Measurements from ENCODE around the gene FIG4. TPM values are rescaled to one million over a fixed set of nuclear protein-coding genes. Genes with fewer than 3 reads are reported as not detected.

The FIG4 gene
- total RNA-seq, 1 experiment from 2014 or later, result 23.1 TPM

DNA sequence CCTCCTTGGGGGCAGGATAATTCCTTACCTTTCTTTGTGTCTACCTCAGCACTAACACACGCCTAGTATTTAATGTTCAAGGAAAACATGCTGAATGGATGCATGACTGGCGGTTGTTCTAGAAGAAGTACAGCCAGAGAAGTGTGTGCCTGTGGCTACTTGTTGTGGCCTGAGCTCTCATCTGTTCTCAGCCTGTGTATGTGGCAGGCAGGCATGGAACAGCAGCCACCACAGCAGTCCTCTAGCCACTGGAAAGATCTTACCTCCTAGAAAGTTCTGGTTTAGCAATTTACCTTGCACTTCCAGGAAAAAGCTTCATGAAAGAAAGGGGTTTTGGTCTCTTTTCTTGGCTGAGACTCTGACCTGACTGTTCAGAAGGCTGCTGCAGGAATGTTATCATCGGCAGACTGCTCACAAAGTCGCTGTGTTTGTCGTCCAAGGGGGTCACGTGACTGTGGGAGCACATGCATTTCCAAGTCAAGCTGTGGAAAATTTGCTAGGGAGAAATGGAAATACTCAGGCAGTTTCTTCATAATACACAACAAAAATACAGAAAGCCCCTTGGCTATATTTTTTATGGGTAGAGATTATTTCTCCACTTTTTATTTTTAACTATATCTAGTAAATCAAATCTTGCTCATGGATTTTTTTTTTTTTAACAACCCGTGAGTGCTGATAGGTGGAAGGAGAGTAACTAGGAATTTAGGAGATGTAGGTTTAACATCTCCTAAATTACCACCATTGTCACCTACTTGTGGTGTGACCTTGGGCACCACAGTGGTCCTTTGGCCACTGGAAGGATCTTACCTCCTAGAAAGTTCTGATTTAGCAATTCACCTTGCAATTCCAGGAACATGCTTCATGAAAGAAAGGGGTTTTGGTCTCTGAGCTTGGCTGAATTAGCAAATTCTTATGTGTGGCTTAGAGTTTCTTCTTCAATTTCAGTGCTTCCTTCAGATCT is 176.2 kb downstream of the FIG4 start:
- Histone ChIP-seq H3K23ac (ENCODE audit: insufficient read length, low read depth, low read length) (no peak overlapping the region), H2AFZ (ENCODE audit: low read length) (peak overlapping the region; percentile 61), H2BK12ac (ENCODE audit: insufficient read length, low read depth, low read length) (no peak overlapping the region), H3K9me3 (ENCODE audit: control insufficient read depth, low read depth, low read length) (peaks cover 3% of the 10 kb centered on the region), H4K8ac (replicated peaks; ENCODE audit: insufficient read length, low read depth, low read length) (no peak overlapping the region), H3K4me2 (ENCODE audit: insufficient read depth, insufficient read length, low read length) (no peak overlapping the region), H2BK20ac (ENCODE audit: low read depth, low read length, poor library complexity, severe bottlenecking) (no peak overlapping the region), H2BK15ac (ENCODE audit: low read depth, low read length) (no peak overlapping the region), H4K91ac (ENCODE audit: insufficient read length, low read depth, low read length) (no peak overlapping the region), H3K23me2 (ENCODE audit: insufficient read length, low read depth, low read length, poor library complexity, severe bottlenecking) (no peaks in the 10 kb centered on the region), H3K79me1 (ENCODE audit: insufficient read depth, low read depth, low read length, poor library complexity, severe bottlenecking) (no peaks in the 10 kb centered on the region), H3K27me3 (ENCODE audit: insufficient read depth, low read length) (no peaks in the 10 kb centered on the region), H2AK5ac (ENCODE audit: insufficient read length, low read length) (no peak overlapping the region), H3K4ac (ENCODE audit: low read depth, low read length) (no peak overlapping the region), H3K56ac (ENCODE audit: insufficient read length, low read depth, low read length) (no peak overlapping the region), H3K27ac (ENCODE audit: insufficient read length, low read depth, low read length) (no peak overlapping the region), H3T11ph (ENCODE audit: low read length) (no peak overlapping the region), H3K18ac (ENCODE audit: insufficient read length, low read depth, low read length) (no peak overlapping the region), H3K4me1 (ENCODE audit: insufficient read depth, low read length) (peaks cover 6% of the 10 kb centered on the region; the same call in 1 of the 2 replicates), H3K9ac (ENCODE audit: extremely low read depth, insufficient read length, low read length) (no peak overlapping the region), H4K20me1 (ENCODE audit: control insufficient read depth, insufficient read depth, insufficient read length) (no peaks in the 10 kb centered on the region), H2BK120ac (ENCODE audit: low read depth, low read length, poor library complexity, severe bottlenecking) (no peak overlapping the region), H3K79me2 (ENCODE audit: insufficient read depth, low read length) (no peaks in the 10 kb centered on the region), H2BK5ac (ENCODE audit: insufficient read length, low read length) (no peak overlapping the region), H3K14ac (ENCODE audit: insufficient read depth, low read length) (no peak overlapping the region), H4K5ac (ENCODE audit: insufficient read length, low read depth, low read length) (peak overlapping the region; percentile 22)
- Mint-ChIP-seq H3K9me3 (peaks cover 3 to 13% of the 10 kb centered on the region in 2 experiments), H3K4me1 (peaks cover 25% of the 10 kb centered on the region in 2 experiments), H3K27ac (peak overlapping the region in 1 of 3 experiments; percentile 25; a peak in 1 of 7 replicates), H3K27me3 (ENCODE audit: low read depth) (no peaks in the 10 kb centered on the region), H3K36me3 (ENCODE audit: insufficient read depth in 1 of 3, low read depth in 3 of 3) (peaks cover 3 to 11% (median 9%) of the 10 kb centered on the region in 3 experiments; a peak in 6 of 7 replicates), H3K4me3 (no peak overlapping the region)
- DNase-seq, result no peak
- WGBS (ENCODE audit: extremely low coverage, insufficient read length, low lambda C conversion rate), result no CpG with 5 or more reads among the region's 7 CpGs
- TF ChIP-seq, protein P1, sequence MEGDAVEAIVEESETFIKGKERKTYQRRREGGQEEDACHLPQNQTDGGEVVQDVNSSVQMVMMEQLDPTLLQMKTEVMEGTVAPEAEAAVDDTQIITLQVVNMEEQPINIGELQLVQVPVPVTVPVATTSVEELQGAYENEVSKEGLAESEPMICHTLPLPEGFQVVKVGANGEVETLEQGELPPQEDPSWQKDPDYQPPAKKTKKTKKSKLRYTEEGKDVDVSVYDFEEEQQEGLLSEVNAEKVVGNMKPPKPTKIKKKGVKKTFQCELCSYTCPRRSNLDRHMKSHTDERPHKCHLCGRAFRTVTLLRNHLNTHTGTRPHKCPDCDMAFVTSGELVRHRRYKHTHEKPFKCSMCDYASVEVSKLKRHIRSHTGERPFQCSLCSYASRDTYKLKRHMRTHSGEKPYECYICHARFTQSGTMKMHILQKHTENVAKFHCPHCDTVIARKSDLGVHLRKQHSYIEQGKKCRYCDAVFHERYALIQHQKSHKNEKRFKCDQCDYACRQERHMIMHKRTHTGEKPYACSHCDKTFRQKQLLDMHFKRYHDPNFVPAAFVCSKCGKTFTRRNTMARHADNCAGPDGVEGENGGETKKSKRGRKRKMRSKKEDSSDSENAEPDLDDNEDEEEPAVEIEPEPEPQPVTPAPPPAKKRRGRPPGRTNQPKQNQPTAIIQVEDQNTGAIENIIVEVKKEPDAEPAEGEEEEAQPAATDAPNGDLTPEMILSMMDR (conservative IDR thresholded peaks at IDR 0.05), result no peak
